B cell (primary cell): ENCODE data around the gene CHRM4.

Experiments used
- CTCF ChIP-seq: fragments of 200-600 bp; IDR thresholded peaks from one replicate; pipeline ENCODE4 v1.8.0; 2022; ENCODE audit warnings: antibody characterized with exemption, mild to moderate bottlenecking
- EZH2 ChIP-seq: IDR thresholded peaks from 2 replicates; pipeline ENCODE4 v1.6.1; 2012; ENCODE audit warnings: borderline replicate concordance, low read depth, mild to moderate bottlenecking, moderate library complexity, low read length; ENCODE audit not compliant: insufficient read depth, poor library complexity, severe bottlenecking

GRCh38 chr11:46362156-46363030, 29.2 kb downstream of the CHRM4 start:
- TF ChIP-seq CTCF (no peak), EZH2 (no peak)
